B cell (primary cell): ENCODE data around the gene S1PR1. TPM values are rescaled to one million over a fixed set of nuclear protein-coding genes. Genes with fewer than 3 reads are reported as not detected.

Experiments used
- ATAC-seq: fragments of 200-7000 bp; cut with Tn5 transposase; one replicate; pipeline ENCODE4 v1.10.0; 2021; ENCODE audit warnings: low read depth, mild to moderate bottlenecking, moderate number of reproducible peaks, moderate library complexity
- CTCF ChIA-PET: fragments of 350-600 bp; sonication (Branson Sonifier 250); formaldehyde crosslinking; loops from one replicate; lab custom pipeline; 2021; ENCODE audit warnings: antibody characterized with exemption, inconsistent platforms; lab: Charles Lee
- POLR2A ChIA-PET: fragments of 350-600 bp; sonication (Branson Sonifier 250); formaldehyde crosslinking; loops from one replicate; lab custom pipeline; 2021; ENCODE audit warnings: antibody characterized with exemption; lab: Charles Lee
- DNase-seq: peaks from one replicate; pipeline ENCODE4 v3.0.0; 2013
- H2AFZ ChIP-seq: 2 replicates; pipeline ENCODE4 v1.6.1; 2012; ENCODE audit warnings: mild to moderate bottlenecking, low read depth, low read length; ENCODE audit not compliant: insufficient read depth, poor library complexity, severe bottlenecking
- H3K27ac ChIP-seq, 2 donors: 1 replicate in 1 of 2; 2 replicates in 1 of 2; pipeline ENCODE4 v1.5.1; 2012 to 2013; ENCODE audit warnings: low read length in 2 of 2, mild to moderate bottlenecking in 2 of 2, moderate library complexity in 1 of 2
- H3K27me3 ChIP-seq, 4 experiments: fragments of 200-600 bp in 1 of 4; sonication (generic) in 1 of 4; replicated peaks in 1 of 4; 1 replicate in 2 of 4; 2 replicates in 2 of 4; pipeline versions ENCODE4 v1.6.1 to v1.7.0; 2013 to 2016; ENCODE audit warnings: low read length in 3 of 4, mild to moderate bottlenecking in 2 of 4, mixed read lengths in 1 of 4, moderate library complexity in 1 of 4; ENCODE audit not compliant: insufficient read depth in 4 of 4, control insufficient read depth in 3 of 4; ENCODE audit errors: control extremely low read depth in 1 of 4
- H3K36me3 ChIP-seq, 2 experiments: replicated peaks in 1 of 2; 1 replicate in 1 of 2; 2 replicates in 1 of 2; pipeline versions ENCODE4 v1.6.1 to v1.7.1; 2013; ENCODE audit warnings: low read length in 1 of 2; ENCODE audit not compliant: insufficient read depth in 2 of 2, control insufficient read depth in 1 of 2; ENCODE audit errors: control extremely low read depth in 1 of 2, extremely low read depth in 1 of 2
- H3K4me1 ChIP-seq, 2 donors: fragments of 200-600 bp in 1 of 2; sonication (generic) in 1 of 2; 1 replicate in 1 of 2; 2 replicates in 1 of 2; pipeline versions ENCODE4 v1.5.1 to v1.6.1; 2013 to 2017; ENCODE audit warnings: low read length in 2 of 2; ENCODE audit not compliant: control insufficient read depth in 2 of 2, insufficient read depth in 2 of 2
- H3K4me2 ChIP-seq: replicated peaks from 2 replicates; pipeline ENCODE3; 2012; ENCODE audit warnings: mild to moderate bottlenecking, low read depth, low read length; ENCODE audit not compliant: poor library complexity, severe bottlenecking
- H3K4me3 ChIP-seq, 5 experiments: fragments of 200-600 bp in 1 of 5; sonication (generic) in 1 of 5; 1 replicate in 3 of 5; 2 replicates in 2 of 5; pipeline versions ENCODE4 v1.5.1 to v1.7.0; 2011 to 2016; ENCODE audit warnings: low read length in 4 of 5, mild to moderate bottlenecking in 4 of 5, low read depth in 2 of 5, control low read depth in 1 of 5, moderate library complexity in 1 of 5; ENCODE audit not compliant: insufficient read depth in 1 of 5; ENCODE audit errors: control extremely low read depth in 1 of 5, extremely low read depth in 1 of 5
- H3K79me2 ChIP-seq: fragments of 200-600 bp; sonication (generic); one replicate; pipeline ENCODE4 v1.6.0; 2016; ENCODE audit warnings: low read length; ENCODE audit not compliant: control insufficient read depth, insufficient read depth
- H3K9ac ChIP-seq: fragments of 200-600 bp; sonication (generic); 2 replicates; pipeline ENCODE4 v1.6.1; 2017; ENCODE audit warnings: mild to moderate bottlenecking, low read length, moderate library complexity
- H3K9me3 ChIP-seq, 3 donors: one replicate each; pipeline versions ENCODE4 v1.6.1 to v1.7.1; 2013; ENCODE audit warnings: low read length in 2 of 3; ENCODE audit not compliant: control insufficient read depth in 2 of 3, insufficient read depth in 1 of 3; ENCODE audit errors: control extremely low read depth in 1 of 3
- H4K20me1 ChIP-seq: 2 replicates; pipeline ENCODE4 v1.6.0; 2012; ENCODE audit warnings: mild to moderate bottlenecking, low read length; ENCODE audit not compliant: insufficient read depth, control insufficient read depth, poor library complexity, severe bottlenecking
- H3K27ac Mint-ChIP-seq: one replicate; pipeline ENCODE4 v1.8.0; 2021; ENCODE audit warnings: mixed read lengths
- H3K27me3 Mint-ChIP-seq: one replicate; pipeline ENCODE4 v1.8.0; 2021; ENCODE audit warnings: mixed read lengths
- H3K4me1 Mint-ChIP-seq: one replicate; pipeline ENCODE4 v1.8.0; 2021; ENCODE audit warnings: mixed read lengths
- H3K4me3 Mint-ChIP-seq: one replicate; pipeline ENCODE4 v1.8.0; 2021; ENCODE audit warnings: mixed read lengths
- H3K9me3 Mint-ChIP-seq: one replicate; pipeline ENCODE4 v1.8.0; 2022; ENCODE audit warnings: mixed read lengths; ENCODE audit not compliant: insufficient read depth
- CTCF ChIP-seq: fragments of 200-600 bp; IDR thresholded peaks from one replicate; pipeline ENCODE4 v1.8.0; 2022; ENCODE audit warnings: antibody characterized with exemption, mild to moderate bottlenecking
- EZH2 ChIP-seq: IDR thresholded peaks from 2 replicates; pipeline ENCODE4 v1.6.1; 2012; ENCODE audit warnings: borderline replicate concordance, low read depth, mild to moderate bottlenecking, moderate library complexity, low read length; ENCODE audit not compliant: insufficient read depth, poor library complexity, severe bottlenecking
- WGBS: methylation state at CpG from one replicate; pipeline ENCODE4 v1.1.5; 2013; ENCODE audit warnings: missing lambda C conversion rate; ENCODE audit not compliant: insufficient coverage; 5-methylcytosine and 5-hydroxymethylcytosine counted together
- intact Hi-C: fragments of 100-400 bp; cut with micrococcal nuclease; formaldehyde crosslinking; loops from one replicate; pipeline ENCODE4 v1.10.0; 2022
- polyA plus RNA-seq: library from polyadenylated mRNA; depleted of rRNA; stranded (reverse); fragments of >200 nt; gene quantifications from 2 replicates; pipeline ENCODE4 v1.2.3, GENCODE V29; 2012
- total RNA-seq, 2 donors: library from RNA; stranded (reverse); fragments of 120-200 nt in 1 of 2; gene quantifications; 1 replicate in 1 of 2; 2 replicates in 1 of 2; pipeline versions ENCODE4 v1.2.3 to v1.2.4, GENCODE V29; 2013 to 2022

Gene S1PR1
- total and polyA plus RNA-seq, 2 donors (not counting 1 experiment from before 2014, with no cell fraction given) = 44.5 to 225 TPM

- Mint-ChIP-seq H3K4me3 (no peak overlapping the region), H3K4me1 (peaks cover 12% of the 10 kb centered on the region), H3K27ac (no peak overlapping the region), H3K9me3 (no peaks in the 10 kb centered on the region), H3K27me3 (no peaks in the 10 kb centered on the region)
- no peak overlapping the region for H3K9ac ChIP-seq
- H3K4me1 ChIP-seq = peaks cover 8 to 12% of the 10 kb centered on the region in 2 donors
- H4K20me1 ChIP-seq = no peaks in the 10 kb centered on the region
- peak overlapping the region; percentile 13 for H3K4me2 ChIP-seq
- no peak overlapping the region for H2AFZ ChIP-seq
- intact Hi-C loops = no loop called here
- H3K79me2 ChIP-seq = no peaks in the 10 kb centered on the region
- no peak overlapping the region for H3K4me3 ChIP-seq
- H3K27ac ChIP-seq = no peak overlapping the region
- no CpG with 5 or more reads among the region's 1 CpG for WGBS
- H3K36me3 ChIP-seq = no peaks in the 10 kb centered on the region
- ChIA-PET CTCF (interaction anchor here (1.1 to 1.2 kb wide), 2 partner anchors 33 to 39 kb away, joined by 3 read pairs; no protein-coding TSS in a partner anchor), POLR2A (interaction anchor here (0.7 kb wide), 1 partner anchor 37 kb away, joined by 5 read pairs; the partner anchor contains the start of gene S1PR1)
- H3K27me3 ChIP-seq = no peaks in the 10 kb centered on the region
- no peak for ATAC-seq
- H3K9me3 ChIP-seq = no peaks in the 10 kb centered on the region
- no peak for DNase-seq
- TF ChIP-seq EZH2 (no peak), CTCF (no peak)
Observed at GRCh38 chr1:101199637-101199982, 37.2 kb upstream of the S1PR1 start.

- Histone ChIP-seq H2AFZ (no peak overlapping the region), H3K4me2 (no peak overlapping the region), H3K27ac (no peak overlapping the region), H3K36me3 (no peaks in the 10 kb centered on the region), H4K20me1 (no peaks in the 10 kb centered on the region), H3K79me2 (no peaks in the 10 kb centered on the region), H3K9ac (no peak overlapping the region), H3K4me3 (no peak overlapping the region), H3K4me1 (peaks cover 8 to 12% of the 10 kb centered on the region in 2 donors), H3K9me3 (no peaks in the 10 kb centered on the region), H3K27me3 (no peaks in the 10 kb centered on the region)
- no peak for ATAC-seq
- DNase-seq = no peak
- H3K9me3 Mint-ChIP-seq = no peaks in the 10 kb centered on the region
- intact Hi-C loops = no loop called here
- H3K27me3 Mint-ChIP-seq = no peaks in the 10 kb centered on the region
- TF ChIP-seq CTCF = no peak
- TF ChIP-seq EZH2 = no peak
- H3K4me1 Mint-ChIP-seq = peaks cover 12% of the 10 kb centered on the region
- H3K4me3 Mint-ChIP-seq = no peak overlapping the region
- CTCF ChIA-PET = interaction anchor here (1.1 kb wide), 1 partner anchor 32 kb away, joined by 3 read pairs; no protein-coding TSS in a partner anchor
- POLR2A ChIA-PET = no interaction called here
- 100% methylated on average over 2 of the region's 2 CpGs for WGBS
- no peak overlapping the region for H3K27ac Mint-ChIP-seq
Observed at GRCh38 chr1:101200513-101200912, 36.3 kb upstream of the S1PR1 start.
